ENCODE results near the gene KRTAP10-3.

DNA sequence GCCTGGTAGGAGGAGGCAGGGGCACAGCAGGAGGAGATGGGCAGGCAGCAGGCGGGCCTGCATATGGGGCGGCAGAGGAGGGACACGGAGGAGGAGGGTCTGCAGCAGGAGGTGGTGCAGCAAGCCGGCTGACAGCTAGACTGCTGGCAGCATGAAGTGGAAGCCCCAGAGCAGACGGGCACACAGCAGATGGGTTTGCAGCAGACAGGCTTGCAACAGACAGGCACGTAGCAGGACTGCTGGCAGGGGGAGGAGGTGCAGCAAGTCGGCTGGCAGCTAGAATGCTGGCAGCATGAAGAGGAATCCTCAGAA, 21.2 kb upstream of the KRTAP10-3 start:
- no peak for TF ChIP-seq CTCF (IDR thresholded peaks at IDR 0.05; ENCODE audit: insufficient read depth, low read depth, low read length)
- TF ChIP-seq EZH2 (IDR thresholded peaks at IDR 0.05; ENCODE audit: insufficient read depth, low read length) = no peak

All from astrocyte (in vitro differentiated cells and primary cell).